K562 treated with DMSO at 1 percent for 48 hours (cell line): ENCODE data around the gene CNNM1. TPM values are rescaled to one million over a fixed set of nuclear protein-coding genes. Genes with fewer than 3 reads are reported as not detected.

ENCODE experiments used
- total RNA-seq: library from RNA; unstranded; fragments of 300-600 nt; gene quantifications from 2 replicates; pipeline ENCODE4 v1.2.3, GENCODE V29; 2022; ENCODE audit warnings: low replicate concordance; ENCODE audit errors: extremely low read depth

The CNNM1 gene
- total RNA-seq, result not detected in 2 replicates

GRCh38 chr10:99329304-99329553, at the start of gene CNNM1:
Gene CNNM1 (plus strand): TSS chr10:99329356. CDS start chr10:99329388, 32 bp downstream.

GRCh38 chr10:99430451-99431189, 101.5 kb downstream of the CNNM1 start, which contains the start of gene GOT1:
Gene GOT1 (minus strand): TSS chr10:99430624. CDS start chr10:99430565, 59 bp downstream.

Other genes with a start within 250 kb of the CNNM1 start
- gene HPSE2, start 93.5 kb upstream of the CNNM1 start, total RNA-seq, result not detected in 2 replicates
- not detected in 2 replicates for gene GOT1, start 101.3 kb downstream of the CNNM1 start, total RNA-seq
- gene NKX2-3, start 203.6 kb downstream of the CNNM1 start, total RNA-seq, result not detected in 2 replicates